Stimulated activated CD4-positive, alpha-beta T cell treated with anti-CD3 and anti-CD28 coated beads, Interleukin-12 subunit alpha, Interleukin-12 subunit beta, amount 100 ng/mL, for 48 hours (primary cell): ENCODE data around the gene DIAPH3.

Source experiments
- DNase-seq, 3 donors: peaks; one replicate each; pipeline ENCODE4 v3.0.0-alpha.2; 2020; ENCODE audit warnings: low read depth in 2 of 3, low spot score in 1 of 3

DIAPH3 gene

DNA sequence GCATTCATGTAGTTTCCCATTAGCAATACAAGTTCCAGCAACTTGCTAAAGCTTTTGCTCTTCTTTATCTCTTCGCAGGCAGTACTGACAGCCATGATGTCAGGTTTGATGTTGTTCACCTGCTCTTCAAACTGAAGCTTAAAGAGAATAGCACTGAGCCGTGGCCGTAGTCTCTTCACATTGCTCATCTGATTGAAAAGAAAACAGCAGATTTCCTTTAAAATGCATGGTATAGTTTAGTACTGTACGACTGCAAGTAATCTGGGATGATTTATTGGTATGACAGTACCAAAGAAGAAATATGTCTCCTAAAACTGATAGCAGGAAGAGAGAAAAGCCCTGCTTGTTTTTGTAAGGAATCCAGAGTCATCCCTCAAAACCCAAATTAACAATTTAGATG, 284.4 kb downstream of the DIAPH3 start:
- no peak for DNase-seq

DNA sequence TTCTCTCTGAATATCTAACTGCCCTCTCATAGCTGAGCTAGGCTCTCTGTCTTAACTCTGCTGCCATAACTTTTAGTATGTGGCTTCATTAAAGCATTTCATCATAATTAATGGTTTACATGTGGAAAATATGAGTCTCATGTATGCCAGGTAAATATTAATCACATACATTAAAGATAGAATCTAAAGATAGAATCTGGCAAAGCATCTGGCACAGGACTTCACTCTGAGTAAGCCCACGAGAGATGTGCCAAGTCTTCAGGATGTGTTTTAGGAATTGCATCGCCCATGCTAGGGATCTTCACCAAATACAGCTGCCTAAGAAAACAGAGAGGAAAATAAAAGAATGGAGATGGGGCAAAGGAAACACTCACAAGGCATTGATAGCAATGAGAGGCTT, 285.8 kb downstream of the DIAPH3 start:
- DNase-seq = no peak

DNA sequence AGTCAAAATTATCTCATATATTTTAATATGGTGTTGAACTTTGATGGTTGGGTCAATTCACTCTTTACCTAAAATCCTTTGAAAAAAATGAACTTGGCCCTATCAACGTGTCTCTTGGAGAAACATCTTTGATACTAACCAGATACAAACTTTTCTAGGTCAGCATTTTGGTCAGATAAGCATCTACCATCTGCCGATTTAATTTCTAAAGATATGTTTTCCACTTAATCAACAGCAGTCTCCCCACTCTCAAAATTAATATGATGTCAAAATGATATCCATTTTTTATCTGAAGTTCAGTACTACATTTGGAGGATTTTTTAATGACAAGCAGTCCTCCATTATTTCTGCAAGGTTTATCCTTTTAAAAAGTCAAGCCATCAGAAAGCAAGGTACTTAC, 288.8 kb downstream of the DIAPH3 start:
- no peak for DNase-seq

DNA sequence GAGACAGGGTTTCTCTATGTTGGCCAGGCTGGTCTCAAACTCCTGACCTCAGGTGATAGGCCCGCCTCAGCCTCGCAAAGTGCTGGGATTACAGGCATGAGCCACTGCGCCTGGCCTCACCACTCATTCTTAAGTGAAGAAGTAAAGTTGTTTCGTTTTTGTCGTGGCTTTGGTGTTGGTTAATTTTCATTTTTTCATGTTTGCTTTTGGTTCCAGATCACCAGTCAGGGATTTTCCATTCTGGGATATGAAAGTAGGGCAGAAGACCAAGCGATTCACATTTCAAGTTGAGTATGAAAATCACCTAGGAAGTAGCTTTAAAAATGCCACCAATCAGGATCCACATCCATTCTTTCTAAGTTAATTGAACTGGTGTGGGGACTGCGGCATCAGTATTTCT, 289.9 kb downstream of the DIAPH3 start:
- DNase-seq = no peak

DNA sequence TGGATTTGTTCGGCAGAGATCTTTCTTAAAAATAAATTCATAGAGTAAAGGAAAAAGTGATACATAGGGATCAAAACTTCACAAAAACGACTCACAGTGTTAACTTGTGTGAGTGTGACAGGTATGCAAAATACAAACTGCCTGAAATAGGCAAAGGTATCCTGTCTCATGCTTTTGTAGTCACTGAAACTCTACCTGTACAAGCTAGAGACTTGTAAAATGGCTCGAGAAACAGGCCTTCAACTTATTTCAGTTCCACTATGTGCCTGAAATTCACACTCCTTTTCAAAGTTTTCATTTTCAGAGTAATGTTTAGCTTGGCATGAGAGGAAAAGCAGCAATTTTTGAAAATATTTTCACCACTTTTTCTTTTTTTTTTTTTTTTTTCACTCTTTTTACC, 290.4 kb downstream of the DIAPH3 start:
- DNase-seq = no peak

GRCh38 chr13:59867867-59868266, 295.9 kb downstream of the DIAPH3 start:
- DNase-seq = no peak

DNA sequence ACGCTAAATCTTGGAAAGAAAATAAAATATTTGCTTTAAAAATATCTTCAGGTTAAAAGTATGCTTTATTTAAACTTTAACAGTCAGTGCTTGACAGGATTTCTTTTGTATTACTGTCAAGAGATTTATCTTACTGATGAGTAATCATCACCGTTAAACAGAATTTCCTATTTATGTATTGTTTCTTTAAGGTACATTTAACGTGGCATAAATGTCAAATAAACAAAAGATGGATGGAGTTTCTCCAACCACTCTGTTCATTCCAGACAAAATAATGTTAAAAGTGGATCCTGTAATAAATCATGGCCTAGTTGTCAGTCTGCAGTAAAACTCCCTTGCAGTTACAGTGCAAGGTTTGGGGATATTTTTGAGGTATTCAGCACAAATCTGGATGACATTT, 298.3 kb downstream of the DIAPH3 start:
- no peak for DNase-seq

GRCh38 chr13:59863621-59864020, 300.1 kb downstream of the DIAPH3 start:
- no peak for DNase-seq

DNA sequence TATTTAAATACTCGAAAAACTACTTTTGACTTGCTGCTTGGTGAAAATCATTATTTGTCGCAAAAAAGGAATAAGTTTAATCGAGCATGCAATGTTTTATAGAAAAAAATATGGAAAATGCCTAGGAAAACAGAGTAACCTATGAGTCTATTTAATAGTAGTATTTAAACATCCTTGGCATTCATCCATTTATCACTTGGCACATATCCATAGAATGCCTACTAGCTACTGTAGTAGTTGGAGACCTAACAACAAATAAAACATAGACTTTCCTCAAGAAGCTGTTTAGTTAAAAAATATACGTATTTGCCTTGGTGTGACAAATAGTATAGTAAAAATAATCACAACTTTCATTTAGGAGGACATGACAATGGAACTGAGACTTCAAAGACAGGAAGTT, 302.1 kb downstream of the DIAPH3 start:
- no peak for DNase-seq

DNA sequence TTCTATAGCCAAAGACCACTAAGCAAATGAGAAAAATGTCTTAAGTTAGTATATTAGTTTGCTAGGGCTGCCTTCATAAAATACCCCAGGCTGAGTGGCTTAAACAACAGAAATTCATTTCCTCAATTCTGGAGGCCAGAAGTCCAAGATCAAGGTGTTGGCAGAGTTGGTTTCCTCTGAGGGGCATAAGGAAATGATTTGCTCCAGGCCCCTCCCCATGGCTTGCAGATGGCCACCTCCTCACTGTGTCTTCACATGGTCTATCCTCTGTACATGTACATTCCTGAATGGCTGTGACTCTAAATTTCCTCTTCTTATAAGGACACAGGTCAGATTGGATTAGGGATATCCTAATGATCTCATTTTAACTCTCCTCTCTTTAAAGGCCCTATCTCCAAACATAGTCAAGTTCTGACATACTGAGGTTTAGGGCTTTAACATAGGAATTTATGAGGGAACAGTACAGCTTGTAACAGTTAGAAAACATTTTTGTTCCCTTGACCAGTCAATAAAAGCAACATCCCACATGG, 307.4 kb downstream of the DIAPH3 start:
- no peak for DNase-seq

DNA sequence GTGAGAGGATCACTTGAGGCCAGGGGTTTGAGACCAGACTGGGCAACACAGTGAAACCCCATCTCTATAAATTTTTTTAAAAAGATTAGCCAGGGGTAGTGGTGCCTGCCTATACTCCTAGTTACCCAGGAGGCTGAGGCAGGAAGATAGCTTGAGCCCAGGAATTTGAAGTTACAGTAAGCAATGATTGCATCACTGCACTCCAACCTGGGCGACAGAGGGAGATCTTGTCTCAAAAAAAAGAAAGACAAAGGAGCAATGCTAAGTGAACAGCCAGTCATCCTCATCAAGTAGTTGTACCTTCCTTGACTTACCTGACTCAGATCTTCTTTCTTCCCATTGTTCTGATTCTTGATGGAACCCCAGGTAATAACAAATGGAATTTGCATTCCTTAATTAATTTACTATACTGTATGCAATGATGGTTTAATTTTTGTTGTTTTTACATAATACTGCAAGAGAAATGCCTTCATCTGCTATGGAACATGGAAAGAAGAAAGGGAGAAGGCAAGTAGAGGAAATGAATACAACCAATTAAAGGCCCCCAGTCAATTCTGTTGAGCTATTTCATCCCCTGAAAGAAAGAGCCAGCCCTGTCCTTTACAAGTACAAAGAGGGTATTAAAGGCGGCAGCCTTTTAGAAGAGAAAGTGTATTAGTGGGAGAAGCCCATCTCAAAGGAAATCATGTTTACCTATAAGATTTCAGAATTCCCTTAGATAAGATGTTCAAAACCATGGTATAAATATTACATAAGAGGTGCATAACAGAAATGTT, 316.7 kb downstream of the DIAPH3 start:
- DNase-seq = no peak

GRCh38 chr13:59843040-59843439, 320.7 kb downstream of the DIAPH3 start:
- no peak for DNase-seq

DNA sequence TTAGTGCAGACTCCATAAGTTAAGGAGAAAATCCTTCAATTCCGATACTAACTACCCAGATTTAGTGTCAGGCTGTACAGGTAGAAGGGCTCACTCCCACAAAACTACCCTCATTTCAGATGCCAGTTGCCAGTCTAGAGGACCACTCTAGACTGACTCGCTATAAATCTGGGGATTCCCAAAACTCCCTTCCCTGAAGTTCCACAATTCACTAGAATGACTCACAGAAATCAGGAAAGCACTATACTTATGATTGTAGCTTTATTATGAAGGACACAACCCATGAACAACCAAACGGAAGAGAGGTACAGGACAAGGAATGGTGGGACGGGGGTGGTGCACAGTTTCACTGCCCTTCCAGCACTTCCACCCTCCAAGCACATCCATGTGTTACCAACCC, 321.2 kb downstream of the DIAPH3 start:
- no peak for DNase-seq

GRCh38 chr13:59839186-59839585, 324.5 kb downstream of the DIAPH3 start:
- no peak for DNase-seq

DNA sequence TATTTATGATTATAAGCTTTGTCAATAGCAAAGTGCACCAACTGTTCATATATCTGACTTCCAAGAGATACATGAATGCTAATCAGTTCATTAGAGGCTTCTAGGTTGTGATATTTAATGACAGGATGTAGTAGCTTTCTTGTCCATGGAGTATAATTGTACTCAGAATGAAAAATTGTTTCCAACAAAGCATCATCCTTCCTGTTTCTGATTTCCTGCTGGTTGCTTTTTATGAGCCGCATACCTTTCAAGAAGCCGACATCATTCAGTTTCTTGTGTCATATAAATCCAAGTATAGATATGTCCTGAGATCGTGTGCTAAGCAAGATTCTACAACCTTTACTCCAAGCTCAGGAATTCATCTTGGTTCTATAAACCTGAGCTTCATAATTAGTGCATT, 326.6 kb downstream of the DIAPH3 start:
- DNase-seq = no peak

DNA sequence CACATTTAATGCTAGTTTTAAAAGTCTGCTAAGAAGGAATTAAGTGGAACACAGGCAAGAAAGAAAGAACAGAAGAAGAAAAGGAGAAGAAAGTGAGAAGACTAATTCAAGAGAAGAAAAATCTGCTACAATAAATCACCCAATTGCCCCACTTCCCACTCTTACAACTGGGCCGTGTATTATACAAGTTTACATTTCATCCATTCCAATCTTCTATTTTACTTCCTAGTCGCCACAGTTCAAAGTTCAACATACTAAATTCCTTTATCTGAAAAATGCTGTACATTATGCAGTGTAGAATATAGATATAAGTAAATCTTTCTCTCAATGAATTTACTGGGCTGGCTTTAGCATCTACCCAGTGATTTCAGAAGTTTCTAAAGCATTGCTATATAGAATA, 328.2 kb downstream of the DIAPH3 start:
- no peak for DNase-seq

GRCh38 chr13:59834801-59835200, 328.9 kb downstream of the DIAPH3 start:
- DNase-seq = no peak

DNA sequence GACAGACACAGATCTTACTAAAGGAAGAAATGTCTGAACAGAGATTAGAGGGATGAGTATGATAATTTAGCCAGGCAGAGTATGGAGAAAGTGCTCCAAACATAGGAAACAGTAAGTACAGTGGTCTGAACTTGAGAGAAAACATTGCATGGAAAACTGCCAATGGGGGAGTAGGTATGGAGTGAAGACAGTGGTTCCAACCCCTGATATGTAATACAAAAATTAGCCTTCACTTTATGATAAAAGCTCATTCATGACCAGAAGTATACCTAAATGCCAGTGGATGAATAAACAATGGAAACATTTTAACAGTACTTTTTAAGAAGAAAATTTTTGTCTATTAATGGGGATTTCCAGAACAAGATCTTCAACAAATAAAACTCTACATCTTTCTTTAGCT, 334.0 kb downstream of the DIAPH3 start:
- DNase-seq = no peak

- no peak for DNase-seq
Measured at GRCh38 chr13:59823486-59823885, 340.2 kb downstream of the DIAPH3 start.

- no peak for DNase-seq
Measured at GRCh38 chr13:59809564-59809963, 354.2 kb downstream of the DIAPH3 start.

- no peak for DNase-seq
Measured at GRCh38 chr13:59806801-59807200, 356.9 kb downstream of the DIAPH3 start.

GRCh38 chr13:59801107-59801880, 362.4 kb downstream of the DIAPH3 start:
- no peak for DNase-seq
